ENCODE data around the gene TOR1A.
"Not testable (repeated sequence)": the region's sequence is repeated elsewhere in the genome, so short reads cannot be mapped to it uniquely, and the experiment has no call there.

TOR1A gene

GRCh38 chr9:129779560-129780190 is 44.3 kb downstream of the TOR1A start:
- DNase-seq: no peak

- DNase-seq: no peak
Observed at GRCh38 chr9:129778469-129778868, 45.5 kb downstream of the TOR1A start.

DNA sequence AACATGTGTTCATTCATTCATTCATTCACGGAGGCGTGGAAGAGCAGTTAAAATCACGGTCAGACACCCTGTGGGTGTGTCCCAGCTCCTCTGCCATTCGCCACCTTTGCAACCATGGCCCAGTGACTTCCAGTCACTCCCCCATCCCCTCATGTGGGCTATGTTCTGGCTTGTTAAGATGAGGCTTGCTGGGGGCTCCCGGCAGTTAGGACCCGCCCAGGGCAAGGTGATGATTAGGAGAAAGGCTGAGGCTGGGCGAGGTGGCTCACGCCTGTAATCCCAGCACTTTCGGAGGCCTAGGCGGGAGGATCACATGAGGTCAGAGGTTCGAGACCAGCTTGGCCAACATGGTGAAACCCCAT is 46.2 kb downstream of the TOR1A start:
- no peak for DNase-seq

- peak; percentile 64 for DNase-seq
Observed at GRCh38 chr9:129776938-129777768, 46.8 kb downstream of the TOR1A start.

GRCh38 chr9:129776566-129776937 is 47.4 kb downstream of the TOR1A start:
- DNase-seq: no peak

DNA sequence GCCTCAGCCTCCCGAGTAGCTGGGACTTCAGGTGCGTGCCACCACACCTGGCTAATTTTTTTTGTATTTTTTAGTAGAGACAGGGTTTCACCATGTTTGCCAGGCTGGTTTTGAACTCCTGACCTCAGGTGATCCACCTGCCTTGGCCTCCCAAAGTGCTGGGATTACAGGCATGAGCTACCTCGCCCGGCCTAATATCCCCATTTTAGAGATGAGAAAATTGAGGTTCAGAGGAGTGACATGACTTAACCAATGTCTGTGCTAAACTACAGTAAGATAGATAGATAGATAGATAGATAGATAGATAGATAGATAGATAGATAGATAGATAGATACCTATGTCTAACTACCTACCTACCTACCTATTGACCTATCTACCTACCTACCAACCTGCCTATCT is 47.8 kb downstream of the TOR1A start:
- not testable (repeated sequence) for DNase-seq

DNA sequence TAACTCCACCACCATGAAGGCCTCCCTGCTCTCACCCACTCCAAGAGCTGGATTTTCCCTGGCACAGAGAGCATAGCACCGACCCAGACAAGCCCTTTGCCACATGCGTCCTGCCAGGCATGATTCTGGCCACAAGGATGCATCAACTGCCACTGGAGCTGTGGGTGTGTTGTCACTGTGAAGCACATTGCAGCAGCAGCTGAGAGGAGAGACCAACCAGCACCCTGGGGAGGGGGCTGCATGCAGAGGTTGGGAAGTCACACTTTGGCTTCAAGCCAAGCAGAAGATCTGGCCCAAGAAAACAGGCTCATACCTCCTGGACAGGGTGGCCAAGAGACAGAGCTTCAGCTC is 48.5 kb downstream of the TOR1A start:
- no peak for DNase-seq

DNA sequence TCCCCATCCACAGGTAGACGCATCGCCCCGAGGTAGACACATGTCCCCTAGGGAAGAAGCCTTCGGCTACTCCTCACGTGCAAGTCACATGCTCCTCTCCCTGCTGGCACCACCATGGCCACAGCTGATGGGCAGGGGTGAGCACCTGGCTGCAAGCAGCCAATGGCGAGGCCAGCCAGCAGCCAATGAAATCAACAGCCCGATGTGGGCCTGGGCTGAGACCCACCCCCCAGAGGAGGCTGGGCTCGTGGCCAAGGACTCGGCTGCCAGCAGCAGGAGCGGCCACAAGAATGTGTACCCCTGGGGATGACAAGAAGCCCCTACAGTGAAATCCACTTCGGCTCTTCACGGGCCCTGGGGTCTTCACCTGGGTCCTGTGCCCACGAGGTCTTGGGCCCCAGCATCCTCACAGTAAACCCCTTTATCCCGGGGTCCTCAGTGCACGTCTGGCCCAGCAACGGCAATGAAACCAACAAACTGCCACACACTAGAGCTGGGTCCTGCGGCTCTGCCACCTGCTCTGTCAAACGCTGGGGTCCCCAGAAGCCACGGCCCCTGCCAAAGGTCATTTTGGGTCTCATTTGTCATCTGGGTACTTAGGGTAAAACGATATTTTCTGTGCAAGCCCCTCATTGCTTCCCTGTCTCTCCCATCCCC is 49.0 kb downstream of the TOR1A start:
- no peak for DNase-seq

- DNase-seq: no peak
Observed at GRCh38 chr9:129773262-129774048, 50.5 kb downstream of the TOR1A start.

DNA sequence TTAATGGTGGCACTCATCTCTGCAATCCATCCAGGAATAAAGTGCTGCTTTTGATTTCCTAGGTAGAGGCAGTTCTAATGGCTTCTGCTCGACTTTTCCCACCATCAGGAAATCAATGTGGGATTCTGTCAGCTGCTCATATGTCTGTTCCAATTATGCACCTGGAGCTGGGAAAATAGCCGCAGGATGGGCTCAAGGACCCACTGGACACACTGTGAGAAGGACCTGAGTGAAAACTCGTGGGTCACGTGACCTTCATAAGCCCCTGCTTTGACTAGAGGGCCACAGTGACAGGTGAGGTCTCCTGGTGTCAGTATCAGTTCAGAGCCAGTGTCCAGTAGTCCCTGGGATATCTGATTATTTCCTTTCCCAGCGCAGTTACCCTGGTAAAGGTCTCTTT is 53.2 kb downstream of the TOR1A start:
- no peak for DNase-seq

- no peak for DNase-seq
Observed at GRCh38 chr9:129769669-129770068, 54.3 kb downstream of the TOR1A start.

DNA sequence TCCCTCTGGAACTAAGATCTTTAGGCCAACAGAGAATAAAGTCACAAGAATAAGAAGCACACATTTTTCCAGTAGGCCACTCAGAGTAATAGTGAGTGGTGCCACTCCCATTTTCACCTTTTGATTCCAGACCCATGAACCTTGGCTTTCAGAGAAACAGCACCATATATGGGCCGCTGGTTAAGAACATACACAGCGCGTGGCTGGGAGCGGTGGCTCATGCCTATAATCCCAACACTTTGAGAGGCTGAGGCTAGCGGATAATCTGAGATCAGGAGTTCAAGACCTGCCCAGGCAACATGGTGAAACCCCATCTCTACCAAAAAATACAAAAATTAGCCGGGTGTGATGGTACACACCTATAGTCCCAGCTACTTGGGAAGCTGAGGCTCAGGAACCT is 55.5 kb downstream of the TOR1A start:
- no peak for DNase-seq

DNA sequence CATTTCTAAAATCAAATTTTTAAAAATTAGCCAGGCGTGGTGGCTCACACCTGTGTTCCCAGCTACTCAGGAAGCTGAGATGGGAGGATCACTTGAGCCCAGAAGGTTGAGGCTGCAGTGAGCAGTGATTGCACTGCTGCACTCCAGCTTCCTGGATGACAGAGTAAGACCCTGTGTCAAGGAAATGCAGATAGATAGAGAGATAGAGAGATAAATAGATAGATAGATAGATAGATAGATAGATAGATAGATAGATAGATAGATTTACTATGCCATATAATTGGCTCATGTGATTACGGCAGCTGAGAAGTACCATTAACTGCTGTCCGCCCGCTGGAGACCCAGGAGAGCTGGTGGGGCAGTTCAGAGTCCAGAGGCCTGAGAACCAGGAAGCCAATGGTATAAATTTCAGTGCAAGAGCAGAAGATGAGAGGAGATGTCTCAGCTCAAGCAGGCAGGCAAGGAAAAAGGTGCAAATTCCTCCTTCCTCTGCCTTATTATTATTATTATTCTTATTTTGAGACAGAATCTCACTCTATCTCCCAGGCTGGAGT is 58.1 kb downstream of the TOR1A start:
- DNase-seq: no peak

DNA sequence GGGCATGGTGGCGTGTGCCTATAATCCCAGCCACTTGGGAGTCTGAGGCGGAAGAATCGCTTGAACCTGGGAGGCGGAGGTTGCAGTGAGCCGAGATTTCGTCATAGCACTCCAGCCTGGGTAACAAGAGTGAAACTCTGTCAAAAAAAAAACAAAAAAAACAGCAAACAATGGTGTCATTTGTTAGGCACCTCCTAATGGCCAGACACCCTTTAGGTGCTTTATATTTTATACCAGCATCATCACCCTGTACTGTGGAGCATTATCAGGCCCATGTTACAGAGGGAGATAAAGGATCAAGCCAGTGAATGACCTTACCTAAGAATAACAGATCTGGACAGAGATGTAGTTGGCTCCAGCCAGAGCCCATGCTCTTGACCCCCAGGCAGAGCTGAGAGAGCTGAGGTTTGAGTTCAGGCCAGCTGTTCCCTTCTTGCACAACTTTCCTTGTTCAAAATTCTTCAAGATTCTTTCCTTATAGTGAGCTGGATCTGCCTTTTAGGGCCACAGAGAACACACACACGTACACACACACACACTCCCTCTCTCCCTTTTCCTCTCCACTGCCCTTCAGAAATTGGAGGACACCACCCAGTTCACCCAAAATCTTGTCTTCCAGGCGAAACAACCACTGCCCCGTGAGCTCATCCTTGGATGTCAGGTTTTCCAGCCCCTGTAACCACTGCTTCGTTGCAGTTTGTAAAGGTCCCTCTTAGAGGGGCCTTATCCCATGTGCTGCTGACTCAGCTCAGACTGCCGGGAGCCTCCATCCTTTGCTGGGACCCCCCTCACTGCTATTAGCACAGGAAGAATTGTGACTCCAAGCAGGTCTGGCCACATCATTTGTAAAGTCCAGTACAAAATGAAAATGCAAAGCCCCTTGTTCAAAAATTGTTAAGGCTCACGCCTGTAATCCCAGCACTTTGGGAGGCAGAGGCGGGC is 60.7 kb downstream of the TOR1A start:
- no peak for DNase-seq

Data from activated CD8-positive, alpha-beta memory T cell treated with anti-CD3 and anti-CD28 coated beads for 24 hours (primary cell).